Eye (tissue), 1 donor: ENCODE data around the gene METTL13.
"Not testable (repeated sequence)": the region's sequence is repeated elsewhere in the genome, so short reads cannot be mapped to it uniquely, and the experiment has no call there.

Experiments used
- DNase-seq: peaks from one replicate; pipeline ENCODE4 v3.0.0-alpha.2; 2015

The METTL13 gene

GRCh38 chr1:171772312-171772711 lies 9.1 kb upstream of the METTL13 start:
- no peak for DNase-seq

- DNase-seq, result no peak
These were observed 781 bp upstream of the METTL13 start for GRCh38 chr1:171780583-171781175.

- no peak for DNase-seq
These were observed 2.5 kb downstream of the METTL13 start for GRCh38 chr1:171783816-171784530.

- no peak for DNase-seq
These were observed 3.3 kb downstream of the METTL13 start for GRCh38 chr1:171784784-171785183.

GRCh38 chr1:171785766-171786165 lies 4.3 kb downstream of the METTL13 start:
- DNase-seq, result no peak

GRCh38 chr1:171786534-171786933 lies 5.1 kb downstream of the METTL13 start:
- no peak for DNase-seq

GRCh38 chr1:171787686-171788480 lies 6.4 kb downstream of the METTL13 start:
- no peak for DNase-seq

- DNase-seq, result no peak
These were observed 7.2 kb downstream of the METTL13 start for GRCh38 chr1:171788696-171789095.

GRCh38 chr1:171790318-171790717 lies 8.9 kb downstream of the METTL13 start:
- DNase-seq, result no peak

- DNase-seq, result no peak
These were observed 11.4 kb downstream of the METTL13 start for GRCh38 chr1:171792656-171793369.

- no peak for DNase-seq
These were observed 12.2 kb downstream of the METTL13 start for GRCh38 chr1:171793636-171794035.

- no peak for DNase-seq
These were observed 12.6 kb downstream of the METTL13 start for GRCh38 chr1:171794085-171794484.

- no peak for DNase-seq
These were observed 15.1 kb downstream of the METTL13 start for GRCh38 chr1:171796592-171796991.

GRCh38 chr1:171798311-171798710 lies 16.9 kb downstream of the METTL13 start:
- DNase-seq, result no peak

- no peak for DNase-seq
These were observed 17.3 kb downstream of the METTL13 start for GRCh38 chr1:171798765-171799164.

GRCh38 chr1:171799166-171799565 lies 17.7 kb downstream of the METTL13 start:
- peak; percentile 18 for DNase-seq

- DNase-seq, result not testable (repeated sequence)
These were observed 18.2 kb downstream of the METTL13 start for GRCh38 chr1:171799698-171800097.

GRCh38 chr1:171800342-171800741 lies 18.9 kb downstream of the METTL13 start:
- no peak for DNase-seq

GRCh38 chr1:171800851-171801250 lies 19.4 kb downstream of the METTL13 start:
- no peak for DNase-seq

GRCh38 chr1:171801487-171801891 lies 20.0 kb downstream of the METTL13 start:
- DNase-seq, result peak; percentile 83

GRCh38 chr1:171802207-171802606 lies 20.7 kb downstream of the METTL13 start:
- no peak for DNase-seq

GRCh38 chr1:171803045-171803444 lies 21.6 kb downstream of the METTL13 start:
- DNase-seq, result no peak

- DNase-seq, result no peak
These were observed 22.1 kb downstream of the METTL13 start for GRCh38 chr1:171803461-171804022.
